Parathyroid adenoma (tissue), 2 donors: Measurements from ENCODE around the gene MYO18B.

Source experiments
- H2AFZ ChIP-seq: fragments of 300-600 bp; sonication (generic); one replicate; pipeline ENCODE4 v1.7.0; 2017; ENCODE audit warnings: antibody characterized with exemption, mild to moderate bottlenecking
- H3K27ac ChIP-seq: fragments of 300-600 bp; sonication (generic); one replicate; pipeline ENCODE4 v1.7.0; 2017
- H3K27me3 ChIP-seq: fragments of 300-600 bp; sonication (generic); one replicate; pipeline ENCODE4 v1.7.0; 2017; ENCODE audit warnings: low read length; ENCODE audit not compliant: control insufficient read depth, insufficient read depth
- H3K36me3 ChIP-seq: fragments of 300-600 bp; sonication (generic); one replicate; pipeline ENCODE4 v1.7.0; 2017; ENCODE audit warnings: low read length; ENCODE audit not compliant: control insufficient read depth, insufficient read depth
- H3K4me1 ChIP-seq: fragments of 300-600 bp; sonication (generic); one replicate; pipeline ENCODE4 v1.7.0; 2017; ENCODE audit warnings: control low read depth
- H3K4me2 ChIP-seq: fragments of 300-600 bp; sonication (generic); one replicate; pipeline ENCODE4 v1.7.0; 2017; ENCODE audit warnings: low read length
- H3K4me3 ChIP-seq: fragments of 300-600 bp; sonication (generic); one replicate; pipeline ENCODE4 v1.7.0; 2017; ENCODE audit warnings: low read depth, low read length
- H3K79me2 ChIP-seq: fragments of 300-600 bp; sonication (generic); one replicate; pipeline ENCODE4 v1.7.0; 2017; ENCODE audit warnings: control low read depth
- H3K9ac ChIP-seq: fragments of 300-600 bp; sonication (generic); one replicate; pipeline ENCODE4 v1.7.0; 2017; ENCODE audit warnings: mild to moderate bottlenecking
- H3K9me3 ChIP-seq: fragments of 300-600 bp; sonication (generic); one replicate; pipeline ENCODE4 v1.7.0; 2017; ENCODE audit warnings: low read length; ENCODE audit not compliant: control insufficient read depth
- CTCF ChIP-seq: fragments of 300-600 bp; sonication (generic); IDR thresholded peaks from one replicate; pipeline ENCODE4 v1.7.0; 2017; ENCODE audit warnings: antibody characterized with exemption, mild to moderate bottlenecking
- donor health status: primary hyperparathyroidism.

Gene MYO18B

GRCh38 chr22:25956801-25957200, 214.8 kb downstream of the MYO18B start:
- no peak overlapping the region for H3K4me2 ChIP-seq
- no peak overlapping the region for H3K27ac ChIP-seq
- H3K9ac ChIP-seq = no peak overlapping the region
- H2AFZ ChIP-seq = no peak overlapping the region
- TF ChIP-seq CTCF = no peak
- no peaks in the 10 kb centered on the region for H3K9me3 ChIP-seq
- no peaks in the 10 kb centered on the region for H3K79me2 ChIP-seq
- no peaks in the 10 kb centered on the region for H3K27me3 ChIP-seq
- no peaks in the 10 kb centered on the region for H3K36me3 ChIP-seq
- H3K4me3 ChIP-seq = no peak overlapping the region
- peaks cover 7% of the 10 kb centered on the region for H3K4me1 ChIP-seq

DNA sequence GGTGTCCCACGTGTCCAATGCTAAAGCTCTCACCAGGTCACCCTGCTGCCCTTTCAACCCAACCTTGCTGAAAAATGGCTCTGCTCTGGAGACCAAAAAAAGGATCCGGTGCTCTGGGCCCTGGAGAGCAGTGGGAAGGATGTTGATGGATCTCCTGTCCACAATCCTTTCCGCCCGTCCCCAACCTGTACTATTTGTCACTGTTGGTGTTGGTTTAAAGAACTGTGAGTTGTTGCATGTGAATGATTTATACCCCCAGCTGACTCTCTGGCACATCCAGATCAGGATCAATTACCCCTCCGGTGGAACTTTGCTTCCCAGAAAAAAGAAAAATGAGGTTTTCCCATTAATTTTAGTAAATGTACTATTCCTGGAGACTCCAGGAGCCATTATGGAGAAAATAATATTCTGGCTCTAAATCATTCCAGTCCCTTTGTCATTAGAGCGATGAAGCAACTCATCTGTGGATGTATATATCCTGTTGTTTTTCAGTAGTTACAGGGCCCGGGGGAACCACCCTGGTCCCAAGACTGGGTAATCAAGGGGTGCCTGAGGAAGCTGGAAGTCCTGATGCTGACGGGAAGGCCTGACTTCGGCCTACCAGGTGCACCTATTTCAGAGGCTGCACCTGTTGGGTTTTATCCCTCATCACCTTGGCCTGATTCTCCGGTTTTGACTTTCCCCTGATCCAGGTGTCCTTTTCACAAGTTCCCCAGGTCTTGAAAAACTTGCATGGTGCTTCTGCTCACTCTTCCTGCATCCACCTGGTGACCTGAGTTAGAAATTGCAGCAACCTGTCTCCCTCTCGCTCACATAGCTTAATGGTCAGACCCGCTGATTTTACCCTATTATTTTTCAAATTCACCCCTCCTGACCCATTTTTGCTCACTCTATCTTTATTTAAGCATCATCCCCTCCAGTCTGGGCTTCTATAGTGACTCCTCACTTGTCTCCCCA, 218.1 kb downstream of the MYO18B start:
- H3K9me3 ChIP-seq = no peaks in the 10 kb centered on the region
- no peaks in the 10 kb centered on the region for H3K27me3 ChIP-seq
- no peaks in the 10 kb centered on the region for H3K4me1 ChIP-seq
- no peaks in the 10 kb centered on the region for H3K79me2 ChIP-seq
- no peak overlapping the region for H3K9ac ChIP-seq
- H2AFZ ChIP-seq = no peak overlapping the region
- no peak overlapping the region for H3K27ac ChIP-seq
- no peak for TF ChIP-seq CTCF
- no peaks in the 10 kb centered on the region for H3K36me3 ChIP-seq
- no peak overlapping the region for H3K4me3 ChIP-seq
- no peak overlapping the region for H3K4me2 ChIP-seq

- no peak overlapping the region for H3K4me2 ChIP-seq
- H3K4me1 ChIP-seq = no peaks in the 10 kb centered on the region
- H3K27me3 ChIP-seq = no peaks in the 10 kb centered on the region
- H3K79me2 ChIP-seq = no peaks in the 10 kb centered on the region
- H3K9me3 ChIP-seq = no peaks in the 10 kb centered on the region
- H3K9ac ChIP-seq = no peak overlapping the region
- no peak overlapping the region for H3K27ac ChIP-seq
- H3K4me3 ChIP-seq = no peak overlapping the region
- TF ChIP-seq CTCF = no peak
- H3K36me3 ChIP-seq = no peaks in the 10 kb centered on the region
- H2AFZ ChIP-seq = no peak overlapping the region
Measured at GRCh38 chr22:25961699-25962098, 219.7 kb downstream of the MYO18B start.

GRCh38 chr22:25962711-25963110, 220.7 kb downstream of the MYO18B start:
- Histone ChIP-seq H3K4me3 (no peak overlapping the region), H3K4me2 (no peak overlapping the region), H3K9ac (no peak overlapping the region), H3K27ac (no peak overlapping the region), H3K27me3 (no peaks in the 10 kb centered on the region), H3K79me2 (no peaks in the 10 kb centered on the region), H2AFZ (no peak overlapping the region), H3K9me3 (no peaks in the 10 kb centered on the region), H3K4me1 (no peaks in the 10 kb centered on the region), H3K36me3 (no peaks in the 10 kb centered on the region)
- no peak for TF ChIP-seq CTCF
